Esophagus squamous epithelium (tissue), 5 donors: Measurements from ENCODE around the gene ANO4. TPM values are rescaled to one million over a fixed set of nuclear protein-coding genes. Genes with fewer than 3 reads are reported as not detected.

Experiments
- DNase-seq: peaks from one replicate; lab custom pipeline; 2025; lab: John Stamatoyannopoulos, UW
- H3K27ac ChIP-seq, 4 donors: fragments of 200-600 bp; sonication (generic); one replicate each; pipeline ENCODE4 v1.5.1; 2016 to 2019; ENCODE audit warnings: mild to moderate bottlenecking in 1 of 4
- H3K27me3 ChIP-seq, 4 donors: fragments of 200-600 bp; sonication (generic); 1 replicate in 3 of 4; 2 replicates in 1 of 4; pipeline versions ENCODE4 v1.5.1 to v1.6.0; 2017 to 2021; ENCODE audit warnings: antibody characterized with exemption in 1 of 4
- H3K36me3 ChIP-seq, 3 donors: fragments of 200-600 bp; sonication (generic); one replicate each; pipeline ENCODE4 v1.5.1; 2016 to 2019
- H3K4me1 ChIP-seq, 3 donors: fragments of 200-600 bp; sonication (generic); one replicate each; pipeline ENCODE4 v1.5.1; 2017 to 2019
- H3K4me3 ChIP-seq, 4 donors: fragments of 200-600 bp; sonication (generic); 1 replicate in 3 of 4; 2 replicates in 1 of 4; pipeline ENCODE4 v1.5.1; 2016 to 2019; ENCODE audit warnings: mild to moderate bottlenecking in 2 of 4, moderate library complexity in 1 of 4
- H3K9me3 ChIP-seq, 3 donors: fragments of 200-600 bp; sonication (generic); one replicate each; pipeline ENCODE4 v1.5.1; 2016 to 2019
- POLR2A ChIP-seq, 4 donors: fragments of 450-650 bp; IDR thresholded peaks; one replicate each; pipeline ENCODE4 v1.6.1; 2017; ENCODE audit warnings: antibody characterized with exemption in 4 of 4, mild to moderate bottlenecking in 4 of 4, moderate library complexity in 3 of 4
- WGBS, 2 donors: methylation state at CpG; one replicate each; pipeline ENCODE4 v1.1.5; 2018; 5-methylcytosine and 5-hydroxymethylcytosine counted together
- intact Hi-C: fragments of 100-400 bp; cut with DNase I; formaldehyde crosslinking; loops from one replicate; pipeline ENCODE4 v1.15.0; 2022
- total RNA-seq, 4 donors: library from RNA; depleted of rRNA; stranded (reverse); fragments of >200 nt; gene quantifications; one replicate each; pipeline ENCODE4 v1.1.0, GENCODE V29; 2016
- TF ChIP-seq, protein P1 (sequence below), 6 experiments: fragments of 450-650 bp in 4 of 6; fragments of 200-600 bp in 2 of 6; sonication (generic) in 2 of 6; IDR thresholded peaks; one replicate each; pipeline ENCODE4 v1.5.1; 2016 to 2019; ENCODE audit warnings: antibody characterized with exemption in 6 of 6, mild to moderate bottlenecking in 4 of 6, moderate library complexity in 4 of 6
- donor health status: DM: yes; HTN: yes; CAD: no.

The ANO4 gene
- total RNA-seq, 4 donors from 2014 or later: 0.09 TPM; not detected in 3

DNA sequence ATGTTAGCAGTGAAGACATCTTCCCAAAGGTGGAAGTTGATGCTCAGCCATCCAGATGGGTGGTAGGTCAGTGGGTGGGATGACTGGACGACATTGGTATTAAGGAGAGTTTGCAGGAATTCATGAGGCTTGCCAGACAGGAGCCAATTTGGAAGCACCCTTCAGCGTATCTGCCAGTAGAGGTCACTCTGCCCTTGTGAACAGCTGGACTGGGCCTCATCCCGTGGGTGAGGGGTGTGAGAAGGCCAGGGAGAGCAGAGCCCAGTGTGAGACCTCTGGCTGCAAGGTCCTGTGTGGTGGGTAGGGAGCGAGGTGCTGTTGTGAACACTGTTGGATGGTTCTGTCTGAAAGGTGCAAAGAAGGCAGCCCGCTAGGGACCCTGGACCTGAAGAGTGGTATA lies 377.7 kb downstream of the ANO4 start:
- no peak overlapping the region for H3K4me3 ChIP-seq
- intact Hi-C loops: no loop called here
- H3K27me3 ChIP-seq: no peaks in the 10 kb centered on the region
- no peak for TF ChIP-seq POLR2A (IDR thresholded peaks at IDR 0.05)
- TF ChIP-seq, protein P1, sequence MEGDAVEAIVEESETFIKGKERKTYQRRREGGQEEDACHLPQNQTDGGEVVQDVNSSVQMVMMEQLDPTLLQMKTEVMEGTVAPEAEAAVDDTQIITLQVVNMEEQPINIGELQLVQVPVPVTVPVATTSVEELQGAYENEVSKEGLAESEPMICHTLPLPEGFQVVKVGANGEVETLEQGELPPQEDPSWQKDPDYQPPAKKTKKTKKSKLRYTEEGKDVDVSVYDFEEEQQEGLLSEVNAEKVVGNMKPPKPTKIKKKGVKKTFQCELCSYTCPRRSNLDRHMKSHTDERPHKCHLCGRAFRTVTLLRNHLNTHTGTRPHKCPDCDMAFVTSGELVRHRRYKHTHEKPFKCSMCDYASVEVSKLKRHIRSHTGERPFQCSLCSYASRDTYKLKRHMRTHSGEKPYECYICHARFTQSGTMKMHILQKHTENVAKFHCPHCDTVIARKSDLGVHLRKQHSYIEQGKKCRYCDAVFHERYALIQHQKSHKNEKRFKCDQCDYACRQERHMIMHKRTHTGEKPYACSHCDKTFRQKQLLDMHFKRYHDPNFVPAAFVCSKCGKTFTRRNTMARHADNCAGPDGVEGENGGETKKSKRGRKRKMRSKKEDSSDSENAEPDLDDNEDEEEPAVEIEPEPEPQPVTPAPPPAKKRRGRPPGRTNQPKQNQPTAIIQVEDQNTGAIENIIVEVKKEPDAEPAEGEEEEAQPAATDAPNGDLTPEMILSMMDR (IDR thresholded peaks at IDR 0.05): peak in 3 of 6 experiments; percentile 4 to 16 (median 9)
- H3K36me3 ChIP-seq: no peaks in the 10 kb centered on the region
- H3K9me3 ChIP-seq: no peaks in the 10 kb centered on the region
- no peaks in the 10 kb centered on the region for H3K4me1 ChIP-seq
- WGBS, 2 donors: 57 to 65% methylated on average over 2 to 5 of the region's 5 CpGs
- no peak overlapping the region for H3K27ac ChIP-seq
- no peak for DNase-seq

- intact Hi-C loops: no loop called here
- Histone ChIP-seq H3K27ac (no peak overlapping the region), H3K4me1 (no peaks in the 10 kb centered on the region), H3K27me3 (no peaks in the 10 kb centered on the region), H3K9me3 (no peaks in the 10 kb centered on the region), H3K4me3 (no peak overlapping the region), H3K36me3 (no peaks in the 10 kb centered on the region)
- TF ChIP-seq POLR2A (IDR thresholded peaks at IDR 0.05): no peak
- TF ChIP-seq, protein P1 (IDR thresholded peaks at IDR 0.05): no peak
- DNase-seq: no peak
- 55 to 69% methylated on average over 2 to 5 of the region's 7 CpGs for WGBS, 2 donors
Observed at GRCh38 chr12:101173197-101173749, 378.7 kb downstream of the ANO4 start.

DNA sequence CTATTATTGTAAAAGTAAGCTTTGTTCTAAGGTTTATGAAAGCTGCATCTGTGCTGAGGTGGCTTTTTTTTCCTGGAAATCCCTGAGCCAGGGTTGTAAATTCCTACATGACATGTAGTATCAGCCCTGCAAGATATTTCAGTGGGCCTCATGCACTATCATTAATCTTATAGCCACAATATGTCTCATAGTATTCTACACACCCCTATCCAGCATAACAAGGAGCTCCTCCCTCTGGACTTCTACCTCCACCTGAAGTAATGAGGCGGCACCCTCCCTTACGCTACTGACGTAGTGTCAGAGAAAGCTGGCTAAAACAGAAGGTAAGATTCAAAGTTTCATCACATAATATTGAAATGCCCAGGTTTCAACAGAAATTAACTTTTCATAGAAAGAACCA lies 380.0 kb downstream of the ANO4 start:
- Histone ChIP-seq H3K36me3 (no peaks in the 10 kb centered on the region), H3K9me3 (no peaks in the 10 kb centered on the region), H3K27me3 (no peaks in the 10 kb centered on the region), H3K4me1 (no peaks in the 10 kb centered on the region), H3K27ac (no peak overlapping the region), H3K4me3 (no peak overlapping the region)
- no peak for TF ChIP-seq POLR2A (IDR thresholded peaks at IDR 0.05)
- TF ChIP-seq, protein P1 (IDR thresholded peaks at IDR 0.05): no peak
- no peak for DNase-seq
- 69 to 100% methylated on average over 3 of the region's 3 CpGs for WGBS, 2 donors
- intact Hi-C loops: no loop called here

Other genes with a start within 250 kb of the ANO4 start
- 1 to 10 TPM in 3 of 4 donors, under 1 TPM in 1; 0.95 to 5.5 (median 4.3) TPM for gene GAS2L3, start 221.1 kb upstream of the ANO4 start, total RNA-seq